K562 (cell line): Measurements from ENCODE around the gene NOTCH3.

Experiments used
- BACH1 ChIP-seq: fragments of 200-800 bp; sonication (Bioruptor generic); IDR thresholded peaks from 2 replicates; pipeline ENCODE4 v1.6.1; 2016; ENCODE audit warnings: missing genetic modification characterization, missing compliant biosample characterization
- JUN ChIP-seq, 2 experiments: sonication (generic) in 1 of 2; formaldehyde crosslinking in 1 of 2; IDR thresholded peaks; 2 replicates each; pipeline versions ENCODE4 v1.6.1 to v1.8.0; 2012 to 2022; ENCODE audit warnings: borderline replicate concordance in 2 of 2, mild to moderate bottlenecking in 2 of 2, improper control_type of control experiment in 1 of 2, low read depth in 1 of 2, low read length in 1 of 2, missing genetic modification reagents in 1 of 2
- POLR2A ChIP-seq: fragments of 450-650 bp; conservative IDR thresholded peaks from 2 replicates; pipeline ENCODE4 v1.6.1; 2016
- ZNF24 ChIP-seq: fragments of 450-650 bp; IDR thresholded peaks from 2 replicates; pipeline ENCODE4 v1.6.1; 2016

DNA sequence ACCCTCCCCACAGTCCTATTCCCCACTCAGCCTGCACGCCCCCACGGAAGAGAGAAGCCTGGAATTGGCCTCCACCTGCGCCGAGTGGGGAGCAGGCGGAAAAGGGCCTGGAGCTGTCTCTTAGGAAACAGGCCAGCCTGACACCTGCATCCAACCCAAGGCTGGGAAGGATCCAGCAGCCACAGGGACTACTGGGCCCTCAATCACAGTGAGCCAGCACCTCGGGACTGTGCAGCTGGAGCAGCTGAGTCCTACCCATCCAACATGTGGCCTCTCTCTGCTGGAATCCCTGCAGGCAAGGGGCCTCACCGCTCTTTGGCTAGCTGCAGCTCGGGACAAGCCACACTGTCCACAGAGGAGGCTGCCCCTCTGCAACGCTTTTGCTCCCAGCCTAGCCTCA is 39.7 kb upstream of the NOTCH3 start:
- TF ChIP-seq POLR2A (no peak), ZNF24 (no peak), JUN (IDR thresholded peaks at IDR 0.05; ENCODE audit: borderline replicate concordance, low read depth, low read length) (no peak), JUN (CRISPR knock-in tag; IDR thresholded peaks at IDR 0.05; ENCODE audit: borderline replicate concordance) (no peak), BACH1 (tag) (no peak)
